T-cell (primary cell): ENCODE data around the gene UFM1. TPM values are rescaled to one million over a fixed set of nuclear protein-coding genes. Genes with fewer than 3 reads are reported as not detected.
"Not testable (repeated sequence)": the region's sequence is repeated elsewhere in the genome, so short reads cannot be mapped to it uniquely, and the experiment has no call there.

Experiments
- ATAC-seq, 4 experiments: fragments of 200-7000 bp in 3 of 4; fragments of 150-1000 bp in 1 of 4; cut with Tn5 transposase; replicated peaks in 1 of 4; 1 replicate in 3 of 4; 2 replicates in 1 of 4; pipeline ENCODE4 v1.10.0; 2021; ENCODE audit warnings: moderate library complexity in 3 of 4, mild to moderate bottlenecking in 2 of 4, moderate number of reproducible peaks in 1 of 4
- CTCF ChIA-PET, 2 donors: fragments of 300-600 bp; sonication (Branson Sonifier 250); formaldehyde crosslinking; loops; one replicate each; lab custom pipeline; 2022; ENCODE audit warnings: antibody characterized with exemption in 2 of 2; lab: Charles Lee
- POLR2A ChIA-PET, 2 donors: fragments of 300-600 bp; sonication (Branson Sonifier 250); formaldehyde crosslinking; loops; one replicate each; lab custom pipeline; 2022; ENCODE audit warnings: antibody characterized with exemption in 2 of 2; lab: Charles Lee
- DNase-seq, 35 experiments: peaks; one replicate each; pipeline versions ENCODE4 v3.0.0 to v3.0.0-alpha.2; 2013 to 2023
- H3K27ac ChIP-seq: one replicate; pipeline ENCODE4 v1.5.1; 2013; ENCODE audit warnings: low read length
- H3K27me3 ChIP-seq, 2 experiments: replicated peaks in 1 of 2; 1 replicate in 1 of 2; 2 replicates in 1 of 2; pipeline versions ENCODE4 v1.6.1 to v1.7.0; 2013; ENCODE audit warnings: low read length in 1 of 2, mixed read lengths in 1 of 2; ENCODE audit not compliant: control insufficient read depth in 2 of 2, insufficient read depth in 2 of 2; ENCODE audit errors: extremely low read depth in 1 of 2
- H3K36me3 ChIP-seq, 2 donors: 1 replicate in 1 of 2; 2 replicates in 1 of 2; pipeline versions ENCODE4 v1.6.1 to v1.7.0; 2013; ENCODE audit warnings: low read length in 1 of 2; ENCODE audit not compliant: control insufficient read depth in 2 of 2, insufficient read depth in 1 of 2; ENCODE audit errors: extremely low read depth in 1 of 2
- H3K4me1 ChIP-seq, 2 experiments: 1 replicate in 1 of 2; 2 replicates in 1 of 2; pipeline versions ENCODE4 v1.6.1 to v1.7.0; 2013; ENCODE audit warnings: low read length in 2 of 2, mixed read lengths in 1 of 2; ENCODE audit not compliant: insufficient read depth in 2 of 2, control insufficient read depth in 1 of 2; ENCODE audit errors: extremely low read depth in 1 of 2
- H3K4me3 ChIP-seq, 2 donors: 1 replicate in 1 of 2; 2 replicates in 1 of 2; pipeline versions ENCODE4 v1.5.1 to v1.7.0; 2013; ENCODE audit warnings: mild to moderate bottlenecking in 2 of 2, low read length in 1 of 2, moderate library complexity in 1 of 2; ENCODE audit not compliant: control insufficient read depth in 1 of 2; ENCODE audit errors: extremely low read depth in 1 of 2
- H3K9me3 ChIP-seq: 2 replicates; pipeline ENCODE4 v1.7.0; 2013
- H3K27ac Mint-ChIP-seq, 2 donors: one replicate each; pipeline ENCODE4 v1.8.0; 2020 to 2021; ENCODE audit warnings: mild to moderate bottlenecking in 2 of 2, mixed read lengths in 2 of 2
- H3K27me3 Mint-ChIP-seq, 2 donors: one replicate each; pipeline ENCODE4 v1.8.0; 2021 to 2022; ENCODE audit warnings: mixed read lengths in 2 of 2
- H3K36me3 Mint-ChIP-seq: one replicate; pipeline ENCODE4 v1.8.0; 2021; ENCODE audit warnings: mixed read lengths
- H3K4me1 Mint-ChIP-seq, 3 donors: one replicate each; pipeline ENCODE4 v1.8.0; 2020 to 2022; ENCODE audit warnings: mixed read lengths in 3 of 3, mild to moderate bottlenecking in 1 of 3
- H3K4me3 Mint-ChIP-seq, 3 donors: one replicate each; pipeline ENCODE4 v1.8.0; 2020 to 2022; ENCODE audit warnings: mild to moderate bottlenecking in 3 of 3, mixed read lengths in 3 of 3, moderate library complexity in 3 of 3
- H3K9me3 Mint-ChIP-seq, 3 donors: one replicate each; pipeline ENCODE4 v1.8.0; 2020 to 2022; ENCODE audit warnings: mixed read lengths in 3 of 3
- WGBS: methylation state at CpG from one replicate; pipeline ENCODE4 v1.1.5; 2013; ENCODE audit warnings: missing lambda C conversion rate; ENCODE audit not compliant: insufficient coverage; 5-methylcytosine and 5-hydroxymethylcytosine counted together
- total RNA-seq, 35 experiments: library from RNA in 6 of 35; stranded (reverse) in 6 of 35; fragments of 120-200 nt in 1 of 35; gene quantifications; one replicate each; pipeline versions ENCODE4 v1.2.1 to v1.2.4 and lab custom pipeline; 2013 to 2026

UFM1 gene
- total RNA-seq, 5 donors from 2014 or later (not counting 1 experiment from before 2014, with no cell fraction given), result 54.2 to 72.7 (median 59.7) TPM

- ChIA-PET POLR2A (interaction anchor here in 1 of 2 donors (0.6 kb wide), 1 partner anchor 1740 kb away, joined by 3 read pairs; no protein-coding TSS in a partner anchor), CTCF (interaction anchor here in 1 of 2 donors (0.6 kb wide), 1 partner anchor 53 kb away, joined by 3 read pairs; no protein-coding TSS in a partner anchor)
- not testable (repeated sequence) for H3K27ac Mint-ChIP-seq, H3K36me3 Mint-ChIP-seq, H3K9me3 ChIP-seq, H3K36me3 ChIP-seq, ATAC-seq, DNase-seq, H3K27me3 ChIP-seq, H3K4me3 Mint-ChIP-seq, H3K27ac ChIP-seq, H3K4me3 ChIP-seq, H3K4me1 ChIP-seq, H3K4me1 Mint-ChIP-seq
- Mint-ChIP-seq H3K27me3 (peaks cover 13 to 19% of the 10 kb centered on the region in 2 donors), H3K9me3 (peaks cover 0 to 10% (median 0%) of the 10 kb centered on the region in 3 donors)
- WGBS, result no CpG with 5 or more reads among the region's 3 CpGs
Measured at GRCh38 chr13:38370096-38370495, 20.4 kb downstream of the UFM1 start.

- Histone ChIP-seq H3K27me3 (no peaks in the 10 kb centered on the region), H3K4me1 (no peaks in the 10 kb centered on the region), H3K36me3 (no peaks in the 10 kb centered on the region), H3K4me3 (no peak overlapping the region), H3K27ac (no peak overlapping the region), H3K9me3 (no peaks in the 10 kb centered on the region)
- H3K27me3 Mint-ChIP-seq, result peaks cover 17 to 28% of the 10 kb centered on the region in 2 donors
- no peak overlapping the region for H3K27ac Mint-ChIP-seq
- H3K4me3 Mint-ChIP-seq, result no peak overlapping the region
- DNase-seq, result no peak
- no peaks in the 10 kb centered on the region for H3K4me1 Mint-ChIP-seq
- WGBS, result 76% methylated on average over 5 of the region's 6 CpGs
- POLR2A ChIA-PET, result no interaction called here
- no peak for ATAC-seq
- CTCF ChIA-PET, result no interaction called here
- H3K9me3 Mint-ChIP-seq, result peaks cover 0 to 10% (median 0%) of the 10 kb centered on the region in 3 donors
- H3K36me3 Mint-ChIP-seq, result peaks cover 3% of the 10 kb centered on the region
Measured at GRCh38 chr13:38372820-38373383, 23.3 kb downstream of the UFM1 start.

GRCh38 chr13:38376546-38376945, 26.9 kb downstream of the UFM1 start:
- no peak overlapping the region for H3K27ac Mint-ChIP-seq
- Histone ChIP-seq H3K4me1 (no peaks in the 10 kb centered on the region), H3K9me3 (no peaks in the 10 kb centered on the region), H3K27me3 (no peaks in the 10 kb centered on the region), H3K4me3 (no peak overlapping the region), H3K36me3 (no peaks in the 10 kb centered on the region), H3K27ac (no peak overlapping the region)
- H3K27me3 Mint-ChIP-seq, result peaks cover 24 to 25% of the 10 kb centered on the region in 2 donors
- DNase-seq, result no peak
- no peak for ATAC-seq
- H3K36me3 Mint-ChIP-seq, result peaks cover 3% of the 10 kb centered on the region
- WGBS, result no CpG with 5 or more reads among the region's 1 CpG
- peaks cover 0 to 10% (median 0%) of the 10 kb centered on the region in 3 donors for H3K9me3 Mint-ChIP-seq
- H3K4me3 Mint-ChIP-seq, result no peak overlapping the region
- POLR2A ChIA-PET, result interaction anchor here in 1 of 2 donors (0.6 kb wide), 1 partner anchor 11 kb away, joined by 4 read pairs; no protein-coding TSS in a partner anchor
- CTCF ChIA-PET, result no interaction called here
- H3K4me1 Mint-ChIP-seq, result no peaks in the 10 kb centered on the region

- no peaks in the 10 kb centered on the region for H3K36me3 ChIP-seq
- Mint-ChIP-seq H3K27me3 (peaks cover 9 to 13% of the 10 kb centered on the region in 2 donors), H3K27ac (no peak overlapping the region), H3K4me3 (no peak overlapping the region), H3K4me1 (no peaks in the 10 kb centered on the region), H3K36me3 (no peaks in the 10 kb centered on the region), H3K9me3 (no peaks in the 10 kb centered on the region)
- no peak for DNase-seq
- 84% methylated on average over 2 of the region's 4 CpGs for WGBS
- no peaks in the 10 kb centered on the region for H3K9me3 ChIP-seq
- ChIA-PET POLR2A (no interaction called here), CTCF (no interaction called here)
- H3K4me3 ChIP-seq, result no peak overlapping the region
- H3K4me1 ChIP-seq, result no peaks in the 10 kb centered on the region
- no peaks in the 10 kb centered on the region for H3K27me3 ChIP-seq
- no peak for ATAC-seq
- H3K27ac ChIP-seq, result no peak overlapping the region
Measured at GRCh38 chr13:38381890-38382289, 32.2 kb downstream of the UFM1 start.

- DNase-seq (no peak), ATAC-seq (no peak)
- Mint-ChIP-seq H3K27ac (no peak overlapping the region), H3K36me3 (no peaks in the 10 kb centered on the region), H3K27me3 (peaks cover 9 to 13% of the 10 kb centered on the region in 2 donors), H3K4me3 (no peak overlapping the region), H3K4me1 (no peaks in the 10 kb centered on the region), H3K9me3 (no peaks in the 10 kb centered on the region)
- H3K36me3 ChIP-seq, result no peaks in the 10 kb centered on the region
- no peaks in the 10 kb centered on the region for H3K27me3 ChIP-seq
- H3K4me3 ChIP-seq, result no peak overlapping the region
- no peak overlapping the region for H3K27ac ChIP-seq
- ChIA-PET CTCF (no interaction called here), POLR2A (no interaction called here)
- H3K4me1 ChIP-seq, result no peaks in the 10 kb centered on the region
- WGBS, result no CpG with 5 or more reads among the region's 2 CpGs
- no peaks in the 10 kb centered on the region for H3K9me3 ChIP-seq
Measured at GRCh38 chr13:38382946-38383345, 33.3 kb downstream of the UFM1 start.

GRCh38 chr13:38384171-38384570, 34.5 kb downstream of the UFM1 start:
- no CpG with 5 or more reads among the region's 3 CpGs for whole genome bisulfite sequencing
- ChIA-PET POLR2A (interaction anchor here in 1 of 2 donors (0.6 kb wide), 1 partner anchor 963 kb away, joined by 3 read pairs; no protein-coding TSS in a partner anchor), CTCF (no interaction called here)
- no peak overlapping the region for H3K27ac ChIP-seq
- DNase-seq (no peak), ATAC-seq (no peak)
- H3K9me3 Mint-ChIP-seq, result no peaks in the 10 kb centered on the region
- no peak overlapping the region for H3K27ac Mint-ChIP-seq
- no peaks in the 10 kb centered on the region for H3K4me1 ChIP-seq
- H3K4me1 Mint-ChIP-seq, result no peaks in the 10 kb centered on the region
- no peaks in the 10 kb centered on the region for H3K36me3 Mint-ChIP-seq
- peaks cover 9 to 13% of the 10 kb centered on the region in 2 donors for H3K27me3 Mint-ChIP-seq
- H3K4me3 ChIP-seq, result no peak overlapping the region
- no peaks in the 10 kb centered on the region for H3K27me3 ChIP-seq
- no peaks in the 10 kb centered on the region for H3K36me3 ChIP-seq
- H3K4me3 Mint-ChIP-seq, result no peak overlapping the region
- H3K9me3 ChIP-seq, result no peaks in the 10 kb centered on the region
